ENCODE results near the gene UBXN11. TPM values are rescaled to one million over a fixed set of nuclear protein-coding genes. Genes with fewer than 3 reads are reported as not detected.

The UBXN11 gene
- polyA plus RNA-seq, 1 donor from 2014 or later: 18.5 TPM

GRCh38 chr1:26277261-26277661 lies 29.2 kb downstream of the UBXN11 start:
- Histone ChIP-seq H4K20me1 (ENCODE audit: insufficient read depth) (no peaks in the 10 kb centered on the region), H3K9ac (ENCODE audit: low read length) (no peak overlapping the region), H3K9me3 (ENCODE audit: low read length) (no peaks in the 10 kb centered on the region), H3F3A (ENCODE audit: insufficient read depth, low read length, poor library complexity, severe bottlenecking) (no peaks in the 10 kb centered on the region), H3K27ac (ENCODE audit: low read length) (no peak overlapping the region), H3K9me2 (ENCODE audit: insufficient read depth, low read length) (no peaks in the 10 kb centered on the region), H3K4me3 (ENCODE audit: low read length) (no peak overlapping the region), H3K79me2 (replicated peaks; ENCODE audit: insufficient read depth, low read length) (peaks cover 5% of the 10 kb centered on the region), H3K27me3 (ENCODE audit: insufficient read depth, low read depth, low read length) (no peaks in the 10 kb centered on the region), H2AFZ (ENCODE audit: low read depth, low read length) (no peak overlapping the region), H3K36me3 (ENCODE audit: insufficient read depth, low read length) (no peaks in the 10 kb centered on the region), H3K4me2 (ENCODE audit: low read length) (no peak overlapping the region)
- no peak for TF ChIP-seq POLR2AphosphoS5 (IDR thresholded peaks at IDR 0.05)
- TF ChIP-seq SMC3 (conservative IDR thresholded peaks at IDR 0.05; ENCODE audit: poor library complexity): no peak
- no peak for TF ChIP-seq RAD21 (conservative IDR thresholded peaks at IDR 0.05)
- TF ChIP-seq MXI1 (conservative IDR thresholded peaks at IDR 0.05; ENCODE audit: poor library complexity, severe bottlenecking): no peak
- no peak for TF ChIP-seq TAF1 (IDR thresholded peaks at IDR 0.05; ENCODE audit: low read depth)
- TF ChIP-seq CTCF (IDR thresholded peaks at IDR 0.05; ENCODE audit: poor library complexity, severe bottlenecking): no peak
- TF ChIP-seq EZH2 (IDR thresholded peaks at IDR 0.05; ENCODE audit: borderline replicate concordance, insufficient read depth, low read length, poor library complexity, severe bottlenecking): no peak
- no peak for TF ChIP-seq REST (IDR thresholded peaks at IDR 0.05; ENCODE audit: borderline replicate concordance)
- no peak for TF ChIP-seq EP300 (conservative IDR thresholded peaks at IDR 0.05; ENCODE audit: poor library complexity, severe bottlenecking)

GRCh38 chr1:26276432-26276838 lies 30.0 kb downstream of the UBXN11 start:
- TF ChIP-seq REST (IDR thresholded peaks at IDR 0.05; ENCODE audit: borderline replicate concordance) (no peak), TAF1 (IDR thresholded peaks at IDR 0.05; ENCODE audit: low read depth) (no peak), CTCF (IDR thresholded peaks at IDR 0.05; ENCODE audit: poor library complexity, severe bottlenecking) (no peak), POLR2AphosphoS5 (IDR thresholded peaks at IDR 0.05) (no peak), SMC3 (conservative IDR thresholded peaks at IDR 0.05; ENCODE audit: poor library complexity) (no peak), RAD21 (conservative IDR thresholded peaks at IDR 0.05) (no peak), EZH2 (IDR thresholded peaks at IDR 0.05; ENCODE audit: borderline replicate concordance, insufficient read depth, low read length, poor library complexity, severe bottlenecking) (no peak)
- no peak overlapping the region for H3K9ac ChIP-seq (ENCODE audit: low read length)
- no peak overlapping the region for H3K4me2 ChIP-seq (ENCODE audit: low read length)
- H3K79me2 ChIP-seq (replicated peaks; ENCODE audit: insufficient read depth, low read length): peaks cover 5% of the 10 kb centered on the region
- no peaks in the 10 kb centered on the region for H3K9me3 ChIP-seq (ENCODE audit: low read length)
- H2AFZ ChIP-seq (ENCODE audit: low read depth, low read length): no peak overlapping the region
- no peaks in the 10 kb centered on the region for H3F3A ChIP-seq (ENCODE audit: insufficient read depth, low read length, poor library complexity, severe bottlenecking)
- no peaks in the 10 kb centered on the region for H3K36me3 ChIP-seq (ENCODE audit: insufficient read depth, low read length)
- H4K20me1 ChIP-seq (ENCODE audit: insufficient read depth): no peaks in the 10 kb centered on the region
- no peaks in the 10 kb centered on the region for H3K9me2 ChIP-seq (ENCODE audit: insufficient read depth, low read length)
- H3K27me3 ChIP-seq (ENCODE audit: insufficient read depth, low read depth, low read length): no peaks in the 10 kb centered on the region
- no peak overlapping the region for H3K4me3 ChIP-seq (ENCODE audit: low read length)
- H3K27ac ChIP-seq (ENCODE audit: low read length): no peak overlapping the region

All from neural cell (in vitro differentiated cells).